ENCODE measurements around the gene OGFOD3.

The OGFOD3 gene

DNA sequence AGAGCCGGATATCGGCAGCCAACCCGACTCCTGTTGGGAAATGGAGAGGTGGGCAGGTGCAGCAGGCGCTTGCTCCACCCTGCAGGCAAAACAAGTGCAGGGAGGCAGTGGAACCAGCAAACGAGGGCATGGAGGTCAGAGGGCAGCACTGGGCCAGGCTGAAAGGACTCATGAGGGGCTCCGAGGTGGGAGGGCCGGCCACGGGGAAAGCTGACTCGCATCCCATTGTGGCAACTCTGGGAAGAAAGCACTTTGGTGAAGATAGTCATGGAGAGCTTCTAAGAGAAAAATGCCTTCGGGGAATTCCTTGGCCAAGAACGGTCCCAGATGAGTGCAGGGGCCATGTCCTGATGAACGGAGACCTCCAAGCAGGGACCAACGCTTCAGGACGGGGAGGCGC is 27.7 kb upstream of the OGFOD3 start:
- no peak for DNase-seq

DNA sequence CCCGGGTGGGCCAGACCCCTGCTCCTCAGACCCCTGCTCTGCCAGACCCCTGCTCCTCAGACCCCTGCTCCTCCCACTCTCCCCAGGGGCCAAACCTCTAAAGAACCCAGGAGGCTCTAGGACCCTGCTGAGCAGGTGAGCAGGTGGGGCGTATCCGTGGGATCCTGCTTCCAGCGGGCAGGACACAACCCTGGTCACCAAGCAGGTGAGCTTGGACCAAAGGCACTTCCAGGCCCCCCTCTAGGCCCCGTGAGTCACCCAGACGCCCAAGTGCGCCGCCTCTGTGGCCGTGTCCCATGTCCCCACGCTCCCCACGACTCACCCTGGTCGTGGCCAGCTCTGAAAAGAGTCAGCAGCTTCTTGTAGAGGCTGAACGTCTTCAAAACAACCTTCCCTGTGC is 27.2 kb upstream of the OGFOD3 start:
- DNase-seq: no peak

DNA sequence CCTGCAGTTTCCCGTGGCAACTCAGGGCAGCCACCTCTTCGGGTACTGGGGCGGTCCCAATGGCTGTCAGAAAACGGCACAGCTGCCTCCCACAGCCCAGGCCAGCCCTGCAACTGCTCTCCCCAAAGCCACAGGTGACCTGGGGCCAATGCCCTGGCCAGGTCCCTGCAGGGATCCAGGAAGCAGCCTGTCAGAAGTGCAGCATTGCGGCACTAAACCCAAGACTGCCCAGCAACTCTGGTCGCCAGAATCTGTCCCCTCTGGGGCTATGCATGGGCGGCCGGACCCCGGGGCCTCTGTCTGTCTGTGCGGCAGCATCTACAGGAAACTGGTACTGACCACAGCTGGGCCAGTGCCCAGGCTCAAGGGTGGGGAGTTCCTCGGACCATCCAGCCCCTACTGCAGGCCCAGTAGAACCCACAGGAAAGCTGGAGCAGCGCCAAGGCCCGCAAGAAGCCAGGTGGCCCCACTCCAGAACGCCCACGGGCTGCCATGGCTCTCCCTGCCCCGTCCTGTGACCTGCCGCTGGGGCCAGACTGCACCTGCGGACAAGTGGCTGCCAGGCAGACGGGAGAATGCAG is 26.6 kb upstream of the OGFOD3 start:
- DNase-seq: no peak

DNA sequence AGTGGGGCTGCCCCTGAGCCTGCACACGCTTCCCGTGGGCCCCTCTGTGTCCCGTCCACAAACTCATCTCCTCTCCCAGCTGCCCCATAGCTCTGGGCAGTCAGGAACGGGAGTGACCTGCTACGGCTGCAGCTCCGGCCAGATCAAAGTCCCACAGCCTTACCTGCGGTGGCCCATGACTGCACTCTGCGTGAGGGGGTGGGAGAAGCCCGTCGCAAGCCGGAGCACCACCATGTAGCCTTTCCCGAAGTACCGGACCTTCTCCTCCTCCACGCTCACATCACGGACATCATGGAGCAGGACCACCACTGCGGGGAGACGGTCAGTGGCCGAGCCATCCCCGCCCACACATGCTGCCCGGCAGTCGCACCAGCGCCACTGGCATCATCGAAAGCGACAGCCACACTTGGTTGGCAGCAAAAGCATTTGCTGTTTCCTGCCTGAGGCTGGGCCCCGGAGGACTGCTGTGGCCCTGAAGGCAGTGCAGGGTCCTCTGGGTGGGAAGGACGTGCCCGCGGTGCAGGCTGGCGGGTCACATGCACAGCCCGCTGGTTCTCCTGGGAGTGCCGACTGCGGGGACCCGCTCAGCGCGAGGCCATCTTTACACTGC is 26.0 kb upstream of the OGFOD3 start:
- no peak for DNase-seq

DNA sequence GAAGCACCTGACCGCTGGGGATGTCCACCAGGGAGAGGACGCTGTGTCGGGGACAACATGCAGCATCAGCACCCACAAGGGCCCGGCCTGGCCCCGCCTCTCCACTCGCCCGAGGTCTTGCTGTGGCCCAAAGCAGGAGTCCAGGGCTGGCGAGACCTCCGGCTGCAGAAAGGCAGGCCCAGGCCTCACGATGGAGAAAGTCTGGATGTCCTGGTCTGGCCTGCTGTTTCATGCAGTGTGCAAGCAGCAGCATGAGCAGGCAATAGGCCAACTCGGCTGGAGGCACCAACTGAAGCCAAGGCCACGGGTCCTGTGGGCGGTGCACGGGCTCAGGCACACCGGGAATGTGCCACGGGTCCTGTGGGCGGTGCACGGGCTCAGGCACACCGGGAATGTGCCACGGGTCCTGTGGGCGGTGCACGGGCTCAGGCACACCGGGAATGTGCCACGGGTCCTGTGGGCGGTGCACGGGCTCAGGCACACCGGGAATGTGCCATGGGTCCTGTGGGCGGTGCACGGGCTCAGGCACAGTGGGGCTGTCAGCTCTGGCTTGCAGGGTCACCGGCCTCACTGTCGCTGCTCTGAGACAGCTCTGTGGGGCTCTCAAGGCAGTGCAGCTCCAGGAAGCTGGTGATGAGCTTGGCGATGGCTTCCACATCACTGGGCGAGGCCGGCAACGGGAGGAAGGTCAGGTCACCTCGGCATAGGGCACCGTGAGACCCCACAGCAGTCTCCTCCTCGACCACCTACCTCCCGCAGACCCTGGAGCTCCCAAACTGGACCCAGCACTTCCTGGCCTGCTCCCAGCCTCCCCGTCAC is 25.3 kb upstream of the OGFOD3 start:
- DNase-seq: no peak

DNA sequence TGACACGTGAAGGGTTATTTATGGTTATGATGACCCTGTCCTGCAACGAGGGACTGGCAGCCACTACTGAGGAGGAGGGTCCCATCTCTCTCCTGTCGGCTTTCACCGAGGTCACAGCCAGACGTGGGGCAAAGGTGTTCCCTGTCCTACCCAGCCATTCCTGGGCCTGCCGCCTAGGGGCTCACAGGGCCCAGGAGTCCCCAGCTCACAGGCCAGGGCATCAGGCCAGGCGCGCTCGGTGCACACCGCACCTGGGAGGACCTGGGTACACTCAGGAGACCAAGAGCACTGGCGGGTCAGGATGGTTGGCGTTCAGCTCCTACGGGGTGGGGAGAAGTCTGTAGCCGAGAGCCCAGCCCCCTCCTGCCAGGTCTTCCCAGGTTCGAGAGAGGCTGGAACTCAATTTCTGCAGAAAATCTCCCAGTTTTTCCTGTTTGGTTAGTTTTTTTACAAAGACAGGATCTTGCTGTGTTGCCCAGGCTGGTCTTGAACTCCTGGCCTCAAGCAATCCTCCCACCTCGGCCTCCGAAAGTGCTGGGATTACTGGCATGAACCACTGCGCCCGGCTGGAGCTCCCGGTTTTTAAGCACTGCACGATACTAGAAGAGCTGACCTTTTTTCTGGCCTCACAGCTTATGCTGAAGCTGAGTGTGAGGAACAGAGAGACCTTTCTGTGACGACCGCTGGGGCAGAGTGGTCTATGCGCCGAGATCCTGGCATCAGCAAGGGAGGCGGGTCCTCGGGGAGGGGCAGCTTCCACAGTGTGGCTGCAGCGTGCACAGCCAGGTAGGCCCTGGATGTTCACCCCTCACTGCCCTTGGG is 24.5 kb upstream of the OGFOD3 start:
- DNase-seq: no peak

DNA sequence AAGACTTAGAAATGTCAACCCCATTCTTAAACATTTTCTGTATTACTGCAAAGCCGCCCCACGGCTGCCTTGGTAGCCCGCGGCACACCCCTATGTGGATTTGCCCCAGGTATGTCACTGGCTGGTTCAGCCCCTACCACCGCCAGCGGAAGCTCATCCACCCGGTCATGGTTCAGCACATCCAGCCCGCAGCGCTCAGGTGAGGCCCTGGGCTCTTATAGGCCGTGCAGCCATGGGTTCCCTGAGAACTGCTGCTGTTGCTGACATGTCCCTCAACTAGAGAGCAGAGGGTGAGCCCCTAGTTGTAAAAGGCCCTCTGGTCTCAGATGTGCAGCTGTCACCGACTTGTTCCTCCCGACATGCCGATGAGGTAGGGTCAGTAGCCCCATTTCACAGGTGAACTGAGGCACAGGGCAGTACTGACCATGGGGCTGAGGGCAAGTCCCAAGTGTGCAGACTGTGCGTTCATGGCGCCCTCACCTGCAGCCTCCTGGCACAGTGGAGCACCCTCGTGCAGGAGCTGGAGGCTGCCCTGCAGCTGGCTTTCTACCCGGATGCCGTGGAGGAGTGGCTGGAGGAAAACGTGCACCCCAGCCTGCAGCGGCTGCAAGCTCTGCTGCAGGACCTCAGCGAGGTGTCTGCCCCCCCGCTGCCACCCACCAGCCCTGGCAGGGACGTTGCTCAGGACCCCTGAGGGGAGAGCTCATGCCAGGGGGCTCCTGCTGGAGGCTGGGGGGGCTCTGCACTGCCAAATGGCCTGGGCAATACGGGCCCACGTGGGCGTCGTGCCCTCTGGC is 23.5 kb upstream of the OGFOD3 start:
- DNase-seq: no peak

DNA sequence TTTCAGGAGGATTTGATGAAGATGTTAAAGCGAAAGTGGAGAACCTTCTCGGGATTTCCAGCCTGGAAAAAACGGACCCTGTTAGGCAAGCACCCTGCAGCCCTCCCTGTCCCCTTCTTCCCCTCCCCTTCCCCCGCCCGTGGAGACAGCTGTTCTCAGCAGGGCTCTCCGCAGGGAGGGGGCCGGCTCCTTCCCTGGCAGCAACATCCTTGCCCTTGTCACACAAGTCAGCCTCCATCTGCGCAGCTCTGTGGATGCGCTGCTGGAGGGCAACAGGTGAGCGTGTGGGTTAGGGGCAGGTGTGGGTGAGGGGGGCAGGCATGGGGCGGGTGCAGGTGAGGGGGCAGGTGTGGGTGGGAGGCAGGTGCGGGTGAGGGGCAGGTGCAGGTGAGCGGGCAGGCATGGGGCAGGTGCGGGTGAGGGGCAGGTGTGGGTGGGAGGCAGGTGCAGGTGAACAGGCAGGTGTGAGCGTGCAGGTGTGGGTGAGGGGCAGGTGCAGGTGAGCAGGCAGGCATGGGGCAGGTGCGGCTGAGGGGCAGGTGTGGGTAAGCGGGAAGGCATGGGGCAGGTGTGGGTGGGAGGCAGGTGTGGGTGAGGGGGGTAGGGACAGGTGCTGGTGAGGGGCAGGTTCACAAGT is 22.7 kb upstream of the OGFOD3 start:
- DNase-seq: no peak

DNA sequence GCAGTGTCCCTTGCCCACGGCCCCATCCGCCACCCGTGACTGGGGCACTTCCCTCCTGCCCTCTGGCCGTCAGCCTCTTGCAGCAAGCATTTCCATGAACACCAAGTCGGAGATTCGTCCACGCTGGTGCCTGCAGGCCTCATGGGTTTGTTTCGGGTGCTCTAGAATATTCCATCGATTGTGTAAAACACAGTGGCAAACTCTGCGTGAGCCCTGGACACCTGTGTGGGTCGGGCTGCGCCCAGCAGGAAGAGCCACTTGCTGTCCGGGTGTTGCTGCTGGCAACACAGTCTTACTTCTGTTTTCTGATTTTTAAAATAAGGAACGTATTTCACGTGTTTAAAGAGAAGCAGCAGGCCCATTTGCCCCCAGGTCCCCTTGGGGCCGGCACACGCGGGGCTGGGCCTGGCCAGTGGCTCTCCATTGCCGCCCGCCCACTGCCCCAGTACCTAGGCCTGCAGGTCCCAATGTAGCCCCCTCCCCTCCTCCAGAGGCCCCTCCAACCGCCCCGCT is 22.1 kb upstream of the OGFOD3 start:
- no peak for DNase-seq

DNA sequence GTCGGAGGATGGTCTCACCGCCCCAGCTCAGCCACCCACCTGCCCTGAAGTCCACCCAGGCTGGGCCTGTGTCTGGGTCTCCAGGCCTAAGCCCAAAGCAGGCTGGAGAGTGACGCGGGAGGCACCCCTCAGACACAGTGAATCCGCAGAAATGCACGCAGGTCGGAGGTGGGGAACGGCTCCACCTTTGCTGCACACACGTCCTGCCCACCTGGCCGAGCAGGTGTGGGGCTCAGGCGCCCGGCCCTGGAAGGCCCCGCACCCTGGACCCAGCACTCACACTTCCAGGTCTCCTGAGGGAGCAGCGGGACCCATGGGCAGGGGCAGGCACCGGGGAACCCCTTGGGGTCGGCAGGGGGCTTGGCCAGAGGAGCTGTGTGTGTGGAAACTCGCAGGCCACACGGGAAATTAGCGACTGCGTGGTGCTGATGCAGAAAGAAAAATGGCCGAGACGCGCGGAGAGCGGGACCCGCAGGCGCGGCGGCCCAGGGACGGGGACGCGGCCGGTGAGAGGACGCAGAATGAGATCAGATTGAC is 21.5 kb upstream of the OGFOD3 start:
- DNase-seq: no peak

DNA sequence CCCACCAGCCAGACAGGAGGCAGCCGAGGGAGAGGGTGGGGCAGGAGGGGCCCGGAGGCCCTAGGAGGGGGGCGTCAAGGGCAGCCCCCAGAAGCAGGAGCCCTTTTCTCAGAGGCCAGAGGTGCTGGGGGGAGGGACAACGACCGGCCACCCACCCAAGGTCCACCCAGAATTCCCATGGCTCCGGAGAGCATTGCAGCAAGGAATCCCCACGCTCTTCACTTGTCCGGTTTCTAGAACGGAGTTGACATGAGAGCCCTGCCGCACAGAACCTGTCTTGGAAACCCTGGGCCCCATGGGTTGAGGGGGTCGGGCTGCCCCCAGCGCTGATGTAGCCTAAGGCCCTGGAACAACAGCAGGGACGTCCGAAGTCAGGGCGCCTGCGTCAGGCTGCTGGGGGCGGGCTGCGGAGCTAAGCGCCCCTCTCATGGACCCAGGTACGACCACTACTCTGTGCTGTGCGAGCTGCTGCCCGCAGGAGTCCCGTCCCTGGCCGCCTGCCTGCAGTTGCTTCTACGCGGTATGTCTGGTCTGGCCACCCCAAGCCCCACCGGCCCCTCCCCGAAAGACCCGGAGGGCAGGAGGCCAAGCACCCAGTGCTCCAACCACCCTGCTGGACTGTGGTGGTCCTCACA is 20.9 kb upstream of the OGFOD3 start:
- no peak for DNase-seq

DNA sequence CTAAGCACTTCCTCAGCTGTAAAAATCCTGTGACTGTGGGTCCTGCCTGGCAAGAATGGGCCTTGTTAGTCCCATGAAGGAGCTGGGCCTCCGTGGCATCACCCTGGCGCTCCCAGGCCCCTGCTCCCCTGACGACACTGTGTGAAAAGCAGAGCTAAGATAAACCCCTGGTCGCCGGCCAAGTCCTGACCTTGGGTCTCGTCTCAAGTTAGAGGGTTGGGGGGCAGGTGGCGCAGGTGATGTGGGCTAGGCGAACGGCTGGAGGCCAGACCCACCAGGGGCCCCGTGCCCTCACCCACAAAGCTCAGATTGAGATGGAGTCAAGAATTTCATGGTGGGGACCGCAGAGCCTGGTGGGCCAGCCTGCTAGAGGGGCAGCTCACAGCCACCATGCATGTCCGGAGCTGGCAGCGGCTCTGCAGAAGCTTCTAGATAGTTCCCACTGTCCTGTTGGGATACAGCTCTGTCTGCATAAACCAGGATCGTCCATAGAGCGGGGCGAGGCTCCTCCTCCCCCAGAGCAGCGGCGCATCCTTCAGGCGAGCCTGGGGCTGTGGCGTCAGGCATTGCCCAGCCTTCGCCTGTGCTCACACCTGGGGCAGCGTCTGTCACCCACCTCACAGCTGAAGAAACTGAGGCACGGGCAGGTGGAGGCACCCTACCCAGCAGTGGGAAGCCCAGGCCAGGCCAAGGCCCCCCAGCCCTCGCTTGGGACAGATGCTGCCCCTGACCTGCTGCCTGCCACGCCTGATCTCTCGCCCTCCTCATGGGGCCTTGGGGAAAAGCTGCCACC is 20.2 kb upstream of the OGFOD3 start:
- DNase-seq: no peak

DNA sequence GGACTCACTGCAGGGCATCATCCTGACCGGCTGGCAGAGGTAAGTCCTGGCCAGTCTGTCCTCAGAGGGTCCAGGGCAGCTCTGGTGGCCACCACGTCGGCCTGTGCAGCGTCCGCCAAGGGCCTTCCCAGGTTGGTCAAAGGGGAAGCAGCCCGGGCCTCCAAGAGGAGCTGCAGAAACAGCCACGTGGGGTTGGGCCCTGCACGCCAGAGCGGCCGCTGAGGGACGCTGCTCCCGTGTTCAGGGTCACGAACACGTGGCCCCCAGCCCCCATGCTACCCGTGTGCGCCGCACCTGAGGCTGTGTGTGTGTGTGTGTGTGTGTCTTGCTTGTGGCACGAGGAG is 18.9 kb upstream of the OGFOD3 start:
- no peak for DNase-seq

DNA sequence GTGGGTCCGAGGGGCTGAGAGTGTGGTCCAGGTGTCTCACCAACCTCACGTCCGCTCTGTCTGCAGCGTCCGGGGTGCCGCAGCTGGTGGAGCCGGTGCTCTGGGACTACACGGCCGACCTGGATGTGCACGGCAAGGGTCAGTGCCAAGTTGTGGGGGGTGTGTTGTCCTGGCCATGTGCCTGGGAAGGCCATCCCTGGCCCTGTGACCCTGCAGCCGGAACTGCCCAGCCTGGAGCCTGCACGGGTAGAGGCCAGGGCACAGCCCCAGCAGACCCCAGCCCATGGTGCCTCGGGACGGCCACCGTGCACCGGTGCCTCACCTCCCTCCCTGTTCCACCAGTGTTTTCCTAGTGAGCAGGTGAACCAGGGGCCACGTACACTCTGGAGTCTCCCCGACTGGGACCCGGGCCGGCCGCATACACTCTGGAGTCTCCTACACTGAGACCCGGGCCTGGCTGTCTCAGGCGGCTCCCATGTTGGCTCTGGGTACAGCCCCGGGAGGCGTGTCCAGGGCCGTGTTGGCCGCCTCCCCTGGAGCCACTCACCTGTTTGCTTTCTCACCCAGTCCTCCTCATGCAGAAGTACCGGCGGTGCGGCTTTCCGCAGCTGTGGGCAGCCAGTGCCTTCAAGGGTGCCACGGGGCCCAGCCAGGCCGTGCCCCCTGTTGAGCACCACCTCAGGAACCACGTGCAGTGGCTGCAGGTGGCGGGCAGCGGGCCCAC is 18.4 kb upstream of the OGFOD3 start:
- no peak for DNase-seq

DNA sequence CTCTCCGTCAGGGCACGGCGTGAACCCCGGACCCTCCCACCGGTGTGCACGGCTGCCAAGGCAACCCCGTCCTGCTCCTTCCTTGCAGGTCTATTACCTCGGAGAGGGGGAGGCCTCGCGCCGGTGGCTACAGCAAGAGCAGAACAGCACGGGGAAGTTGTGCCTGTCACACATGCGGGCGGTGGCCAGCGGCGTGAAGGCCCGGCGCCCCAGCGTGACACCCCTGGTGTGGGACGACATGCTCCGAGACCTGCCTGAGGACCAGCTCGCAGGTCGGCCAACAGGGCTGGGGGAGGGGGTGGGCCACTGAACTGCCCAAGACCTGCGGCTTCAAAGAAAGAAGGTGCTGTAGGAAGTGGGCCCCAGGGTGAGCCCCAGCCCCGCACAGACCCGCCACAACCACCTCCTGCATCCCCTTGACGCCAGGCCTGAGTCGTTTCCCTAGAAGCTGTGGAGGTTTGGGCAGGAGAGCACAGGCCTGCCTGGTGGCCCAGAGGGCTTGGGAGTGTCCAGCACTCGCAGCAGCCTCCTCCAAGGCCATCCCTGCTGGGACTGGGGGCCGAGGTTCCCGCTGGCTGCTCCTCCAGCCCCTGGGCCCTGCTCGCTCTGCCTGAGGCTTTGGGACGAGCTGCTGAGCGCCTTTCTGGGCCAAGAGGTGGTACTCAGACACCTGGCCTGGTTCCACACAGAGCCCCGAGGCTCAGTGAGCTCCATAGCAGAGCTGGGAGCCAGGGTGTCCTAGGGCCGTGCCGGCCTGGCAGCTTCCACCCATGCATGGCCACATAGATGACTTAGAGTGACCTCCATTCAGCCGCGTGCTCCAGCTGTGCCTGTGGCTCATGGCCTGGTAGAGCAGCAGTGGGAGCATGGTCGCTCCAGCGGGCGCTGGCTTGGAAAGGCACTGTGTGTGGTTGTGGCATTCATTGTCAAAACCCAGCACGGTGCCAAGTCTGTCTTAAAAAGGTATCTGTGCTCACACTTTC is 17.5 kb upstream of the OGFOD3 start:
- no peak for DNase-seq

DNA sequence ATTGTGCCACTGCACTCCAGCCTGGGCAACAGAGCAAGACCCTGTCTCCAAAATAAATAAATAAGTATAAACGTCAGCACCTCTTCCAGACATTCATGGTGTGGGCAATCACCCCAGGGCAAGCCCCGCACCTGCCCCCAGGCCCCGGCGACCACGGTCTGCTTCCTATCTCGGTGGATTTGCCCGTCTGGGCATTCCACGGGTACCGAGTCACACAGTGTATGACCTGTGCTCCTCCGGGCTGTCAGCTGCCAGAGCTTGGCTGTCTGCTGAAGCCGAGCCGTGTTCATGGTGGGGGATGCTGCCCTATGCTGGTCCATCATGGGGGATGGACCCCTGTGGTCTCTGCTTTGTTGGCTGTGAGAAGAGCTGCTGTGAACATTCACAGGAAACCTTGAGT is 16.7 kb upstream of the OGFOD3 start:
- DNase-seq: no peak

DNA sequence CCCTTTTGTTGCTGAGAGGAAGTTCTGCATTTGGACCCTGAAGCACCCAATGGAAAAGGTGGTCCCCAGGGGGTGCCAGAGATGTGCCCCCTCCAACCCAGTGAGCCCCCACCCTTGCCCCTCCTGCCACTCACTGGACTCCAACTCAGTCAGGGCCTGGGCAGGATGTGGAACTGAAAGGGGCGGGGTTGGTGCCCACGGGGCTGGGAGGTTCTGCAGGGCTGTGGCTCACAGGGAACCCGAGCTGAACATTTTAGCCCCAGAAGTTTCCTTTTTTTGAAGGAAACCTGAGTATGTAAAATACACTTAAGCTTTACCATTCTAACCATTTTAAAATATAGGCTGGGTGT is 15.8 kb upstream of the OGFOD3 start:
- DNase-seq: no peak

DNA sequence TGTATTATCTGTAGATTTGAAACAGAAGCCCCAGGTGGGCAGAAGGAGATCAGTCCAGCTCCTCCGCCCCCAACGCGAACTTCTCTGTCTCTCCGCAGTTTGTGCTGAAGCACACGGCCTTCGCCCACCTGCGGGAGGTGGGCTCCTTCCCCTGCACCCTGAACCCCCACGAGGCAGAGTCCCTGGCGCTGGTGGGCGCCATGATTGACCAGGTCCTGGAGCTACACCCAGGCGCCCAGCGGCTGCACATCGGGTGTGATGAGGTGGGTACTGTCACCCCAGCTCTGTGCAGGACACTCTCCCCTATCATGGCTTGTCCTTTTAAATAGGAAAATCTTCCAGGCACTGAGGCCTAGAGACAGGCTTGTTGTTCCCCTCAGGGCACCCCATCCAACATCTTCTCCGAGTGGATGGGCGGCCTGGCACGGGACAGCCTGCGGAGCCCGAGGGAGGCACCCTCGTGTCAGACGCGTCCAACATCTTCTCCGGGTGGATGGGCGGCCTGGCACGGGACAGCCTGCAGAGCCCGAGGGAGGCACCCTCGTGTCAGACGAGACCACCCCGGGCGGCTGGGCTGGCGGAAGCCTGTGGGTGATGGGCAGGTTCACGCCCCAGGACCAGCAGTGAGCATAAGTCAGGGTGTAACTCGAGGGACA is 15.3 kb upstream of the OGFOD3 start:
- no peak for DNase-seq

All from NCI-H524 treated with DMSO at 0.1 percent for 48 hours (cell line).